Panc1 (cell line): ENCODE measurements around the gene TAB2. TPM values are rescaled to one million over a fixed set of nuclear protein-coding genes. Genes with fewer than 3 reads are reported as not detected.

ENCODE experiments used
- ATAC-seq: fragments of 200-7000 bp; cut with Tn5 transposase; 2 replicates; pipeline ENCODE4 v1.9.1; 2020; ENCODE audit warnings: mild to moderate bottlenecking, moderate library complexity
- BruUV-seq: library from RNA; stranded (reverse); fragments of 400-500 nt; replicated peaks from 2 replicates; lab custom pipeline; 2021; lab: Mats Ljungman, UMichigan
- CTCF ChIA-PET: fragments of 300-600 bp; sonication (Branson Sonifier 250); formaldehyde crosslinking; loops from one replicate; lab custom pipeline; 2022; ENCODE audit warnings: antibody characterized with exemption; lab: Charles Lee
- POLR2A ChIA-PET: fragments of 300-600 bp; sonication (Branson Sonifier 250); formaldehyde crosslinking; loops from one replicate; lab custom pipeline; 2022; ENCODE audit warnings: antibody characterized with exemption; lab: Charles Lee
- DNase-seq: peaks from one replicate; pipeline ENCODE4 v3.0.0-alpha.2; 2010; ENCODE audit warnings: low read depth, low spot score
- H3K27ac ChIP-seq: 2 replicates; pipeline ENCODE4 v1.5.1; 2011; ENCODE audit warnings: mild to moderate bottlenecking, low read length, inconsistent platforms
- H3K27me3 ChIP-seq: fragments of 200-500 bp; sonication (Bioruptor generic); 2 replicates; pipeline ENCODE4 v1.6.0; 2014; ENCODE audit warnings: low read length, inconsistent platforms; ENCODE audit not compliant: control insufficient read depth, insufficient read depth
- H3K36me3 ChIP-seq: fragments of 200-500 bp; sonication (Bioruptor generic); 2 replicates; pipeline ENCODE4 v1.5.1; 2014; ENCODE audit warnings: inconsistent platforms, mild to moderate bottlenecking, low read length, moderate library complexity; ENCODE audit not compliant: control insufficient read depth, insufficient read depth
- H3K4me1 ChIP-seq: 2 replicates; pipeline ENCODE4 v1.5.1; 2011; ENCODE audit warnings: inconsistent platforms, mild to moderate bottlenecking, low read length, moderate library complexity; ENCODE audit not compliant: control insufficient read depth, insufficient read depth
- H3K4me3 ChIP-seq, 2 experiments: 2 replicates each; pipeline ENCODE4 v1.5.1; 2011 to 2012; ENCODE audit warnings: low read depth in 2 of 2, low read length in 2 of 2, mild to moderate bottlenecking in 2 of 2, inconsistent platforms in 1 of 2, moderate library complexity in 1 of 2
- H3K9me3 ChIP-seq: fragments of 200-500 bp; sonication (Bioruptor generic); 2 replicates; pipeline ENCODE4 v1.5.1; 2014; ENCODE audit warnings: low read depth, mild to moderate bottlenecking, inconsistent platforms, low read length, moderate library complexity; ENCODE audit not compliant: control insufficient read depth, insufficient read depth
- POLR2AphosphoS5 ChIP-seq: IDR thresholded peaks from 2 replicates; pipeline ENCODE4 v1.6.1; 2012; ENCODE audit warnings: mild to moderate bottlenecking, low read depth, low read length, moderate library complexity
- REST ChIP-seq, 2 experiments: IDR thresholded peaks; 2 replicates each; pipeline ENCODE4 v1.6.1; 2011 to 2012; ENCODE audit warnings: low read depth in 2 of 2, control low read depth in 1 of 2, low read length in 1 of 2, mild to moderate bottlenecking in 1 of 2, moderate library complexity in 1 of 2; ENCODE audit not compliant: insufficient read depth in 1 of 2
- SIN3A ChIP-seq: IDR thresholded peaks from 2 replicates; pipeline ENCODE4 v1.6.1; 2012; ENCODE audit warnings: low read depth, mild to moderate bottlenecking, low read length, moderate library complexity, borderline replicate concordance; ENCODE audit not compliant: insufficient read depth
- TCF7L2 ChIP-seq: IDR thresholded peaks from 2 replicates; pipeline ENCODE4 v1.6.1; 2011; ENCODE audit warnings: mild to moderate bottlenecking, low read depth, low read length, inconsistent platforms
- in situ Hi-C: cut with HindIII; loops from 2 replicates; pipeline ENCODE4 v1.10.0; 2016; ENCODE audit warnings: low sequenced_read_pairs, low pct_unique_long_range_greater_than_20kb
- intact Hi-C: fragments of 100-400 bp; cut with micrococcal nuclease; formaldehyde crosslinking; loops from one replicate; pipeline ENCODE4 v1.10.0; 2022; ENCODE audit not compliant: unreplicated experiment
- total RNA-seq: library from RNA; stranded (reverse); gene quantifications from one replicate; pipeline ENCODE4 v1.2.1, GENCODE V29; 2021; ENCODE audit not compliant: unreplicated experiment
- TF ChIP-seq, protein P1 (sequence below): fragments of 450-650 bp; IDR thresholded peaks from 2 replicates; pipeline ENCODE4 v1.5.1; 2017; ENCODE audit warnings: mild to moderate bottlenecking

Gene TAB2
- total RNA-seq, 1 experiment from 2014 or later, result 47.2 TPM

DNA sequence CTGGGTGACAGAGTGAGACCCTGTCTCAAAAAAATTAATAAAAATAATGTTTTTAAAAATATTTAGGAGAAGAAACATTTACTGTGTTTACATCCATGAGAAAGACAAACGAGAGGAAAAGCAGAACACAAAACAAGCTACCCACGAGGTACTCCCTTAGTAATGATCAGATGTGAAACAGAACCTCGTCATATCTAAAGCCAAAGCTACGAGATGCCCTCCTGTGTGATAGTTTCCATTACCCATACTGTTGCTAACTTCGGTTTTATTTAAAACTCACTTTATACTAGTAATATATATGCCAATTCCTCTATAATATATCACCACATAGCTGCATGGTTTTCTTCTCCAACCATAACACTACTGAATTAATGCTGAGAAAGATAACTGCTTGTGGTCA lies 103.6 kb downstream of the TAB2 start:
- TF ChIP-seq POLR2AphosphoS5 (no peak), TCF7L2 (no peak), SIN3A (no peak), REST (IDR thresholded peaks at IDR 0.05; ENCODE audit: insufficient read depth in 1 of 2, low read depth in 2 of 2, low read length in 1 of 2) (no peak)
- TF ChIP-seq, protein P1, sequence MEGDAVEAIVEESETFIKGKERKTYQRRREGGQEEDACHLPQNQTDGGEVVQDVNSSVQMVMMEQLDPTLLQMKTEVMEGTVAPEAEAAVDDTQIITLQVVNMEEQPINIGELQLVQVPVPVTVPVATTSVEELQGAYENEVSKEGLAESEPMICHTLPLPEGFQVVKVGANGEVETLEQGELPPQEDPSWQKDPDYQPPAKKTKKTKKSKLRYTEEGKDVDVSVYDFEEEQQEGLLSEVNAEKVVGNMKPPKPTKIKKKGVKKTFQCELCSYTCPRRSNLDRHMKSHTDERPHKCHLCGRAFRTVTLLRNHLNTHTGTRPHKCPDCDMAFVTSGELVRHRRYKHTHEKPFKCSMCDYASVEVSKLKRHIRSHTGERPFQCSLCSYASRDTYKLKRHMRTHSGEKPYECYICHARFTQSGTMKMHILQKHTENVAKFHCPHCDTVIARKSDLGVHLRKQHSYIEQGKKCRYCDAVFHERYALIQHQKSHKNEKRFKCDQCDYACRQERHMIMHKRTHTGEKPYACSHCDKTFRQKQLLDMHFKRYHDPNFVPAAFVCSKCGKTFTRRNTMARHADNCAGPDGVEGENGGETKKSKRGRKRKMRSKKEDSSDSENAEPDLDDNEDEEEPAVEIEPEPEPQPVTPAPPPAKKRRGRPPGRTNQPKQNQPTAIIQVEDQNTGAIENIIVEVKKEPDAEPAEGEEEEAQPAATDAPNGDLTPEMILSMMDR, result no peak
- ChIA-PET CTCF (interaction anchor here (1.0 kb wide), 1 partner anchor 392 kb away, joined by 3 read pairs; no protein-coding TSS in a partner anchor), POLR2A (no interaction called here)
- no peaks in the 10 kb centered on the region for H3K4me1 ChIP-seq
- H3K9me3 ChIP-seq, result no peaks in the 10 kb centered on the region
- intact Hi-C loops, result no loop called here
- ATAC-seq (no peak), DNase-seq (no peak)
- H3K36me3 ChIP-seq, result no peaks in the 10 kb centered on the region
- in situ Hi-C loops, result no loop called here
- H3K4me3 ChIP-seq, result no peak overlapping the region
- H3K27ac ChIP-seq, result no peak overlapping the region
- BruUV-seq, result no TSS peak
- H3K27me3 ChIP-seq, result no peaks in the 10 kb centered on the region

DNA sequence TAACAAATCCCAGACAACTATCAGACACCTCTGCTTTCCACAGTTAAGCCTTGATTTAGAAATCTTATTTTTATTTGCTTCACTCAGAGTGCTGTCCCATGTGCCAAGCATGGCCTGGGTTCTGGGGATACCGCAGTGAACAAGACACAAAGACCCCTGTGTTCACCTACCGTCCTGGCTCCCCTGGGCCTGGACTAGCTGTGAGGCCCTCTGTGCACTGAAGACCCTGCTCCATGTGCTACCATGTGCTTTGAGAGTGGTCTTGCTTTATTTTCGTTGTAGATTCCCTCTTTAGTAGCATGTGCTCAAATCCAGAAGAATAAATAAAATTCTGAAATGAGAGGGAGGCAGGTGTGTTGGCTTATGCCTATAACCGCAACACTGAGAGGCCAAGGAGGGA lies 105.1 kb downstream of the TAB2 start:
- H3K9me3 ChIP-seq, result no peaks in the 10 kb centered on the region
- in situ Hi-C loops (no loop called here), intact Hi-C loops (no loop called here)
- TF ChIP-seq POLR2AphosphoS5 (no peak), TCF7L2 (no peak), SIN3A (no peak), REST (IDR thresholded peaks at IDR 0.05; ENCODE audit: insufficient read depth in 1 of 2, low read depth in 2 of 2, low read length in 1 of 2) (no peak)
- TF ChIP-seq, protein P1, result no peak
- H3K4me1 ChIP-seq, result no peaks in the 10 kb centered on the region
- BruUV-seq, result no TSS peak
- no peak overlapping the region for H3K27ac ChIP-seq
- H3K4me3 ChIP-seq, result no peak overlapping the region
- CTCF ChIA-PET, result no interaction called here
- H3K36me3 ChIP-seq, result no peaks in the 10 kb centered on the region
- POLR2A ChIA-PET, result no interaction called here
- no peaks in the 10 kb centered on the region for H3K27me3 ChIP-seq
- ATAC-seq (no peak), DNase-seq (no peak)
